RWPE2 (cell line): ENCODE data around the gene TGFBR1.

ENCODE experiments used
- ATAC-seq: fragments of 200-7000 bp; cut with Tn5 transposase; 3 replicates; pipeline ENCODE4 v1.9.1; 2021; ENCODE audit warnings: low read depth
- DNase-seq: peaks from one replicate; pipeline ENCODE4 v3.0.0-alpha.2; 2020; ENCODE audit warnings: low spot score
- H3K27ac ChIP-seq: fragments of 450-650 bp; 2 replicates; pipeline ENCODE4 v1.5.1; 2017; ENCODE audit warnings: mild to moderate bottlenecking; ENCODE audit not compliant: poor library complexity, severe bottlenecking
- H3K27me3 ChIP-seq: fragments of 250-450 bp; sonication (Bioruptor Pico); 2 replicates; pipeline ENCODE4 v1.5.1; 2021; ENCODE audit warnings: mild to moderate bottlenecking, moderate library complexity; ENCODE audit not compliant: insufficient read depth, poor library complexity, severe bottlenecking
- H3K36me3 ChIP-seq: fragments of 250-450 bp; sonication (Bioruptor Pico); 2 replicates; pipeline ENCODE4 v1.5.1; 2020; ENCODE audit warnings: low read depth, mild to moderate bottlenecking, moderate library complexity
- H3K4me1 ChIP-seq: fragments of 250-450 bp; sonication (Bioruptor Pico); 2 replicates; pipeline ENCODE4 v1.5.1; 2021; ENCODE audit warnings: mild to moderate bottlenecking, moderate library complexity; ENCODE audit not compliant: insufficient read depth, poor library complexity, severe bottlenecking
- H3K4me3 ChIP-seq: fragments of 250-450 bp; sonication (Bioruptor Pico); 2 replicates; pipeline ENCODE4 v1.5.1; 2021; ENCODE audit warnings: mild to moderate bottlenecking, moderate library complexity; ENCODE audit not compliant: severe bottlenecking
- H3K9me3 ChIP-seq: fragments of 250-450 bp; sonication (Bioruptor Pico); 2 replicates; pipeline ENCODE4 v1.5.1; 2021; ENCODE audit warnings: mild to moderate bottlenecking, moderate library complexity; ENCODE audit not compliant: severe bottlenecking
- TF ChIP-seq, protein P1 (sequence below): fragments of 450-650 bp; IDR thresholded peaks from one replicate; pipeline ENCODE4 v1.5.1; 2017; ENCODE audit warnings: mild to moderate bottlenecking, moderate library complexity; ENCODE audit not compliant: poor library complexity, severe bottlenecking

Gene TGFBR1

GRCh38 chr9:99063522-99063921, 41.4 kb upstream of the TGFBR1 start:
- Histone ChIP-seq H3K36me3 (no peaks in the 10 kb centered on the region), H3K27ac (no peak overlapping the region), H3K9me3 (no peaks in the 10 kb centered on the region), H3K4me3 (no peak overlapping the region), H3K4me1 (no peaks in the 10 kb centered on the region), H3K27me3 (peaks cover 5% of the 10 kb centered on the region)
- DNase-seq (no peak), ATAC-seq (no peak)
- TF ChIP-seq, protein P1, sequence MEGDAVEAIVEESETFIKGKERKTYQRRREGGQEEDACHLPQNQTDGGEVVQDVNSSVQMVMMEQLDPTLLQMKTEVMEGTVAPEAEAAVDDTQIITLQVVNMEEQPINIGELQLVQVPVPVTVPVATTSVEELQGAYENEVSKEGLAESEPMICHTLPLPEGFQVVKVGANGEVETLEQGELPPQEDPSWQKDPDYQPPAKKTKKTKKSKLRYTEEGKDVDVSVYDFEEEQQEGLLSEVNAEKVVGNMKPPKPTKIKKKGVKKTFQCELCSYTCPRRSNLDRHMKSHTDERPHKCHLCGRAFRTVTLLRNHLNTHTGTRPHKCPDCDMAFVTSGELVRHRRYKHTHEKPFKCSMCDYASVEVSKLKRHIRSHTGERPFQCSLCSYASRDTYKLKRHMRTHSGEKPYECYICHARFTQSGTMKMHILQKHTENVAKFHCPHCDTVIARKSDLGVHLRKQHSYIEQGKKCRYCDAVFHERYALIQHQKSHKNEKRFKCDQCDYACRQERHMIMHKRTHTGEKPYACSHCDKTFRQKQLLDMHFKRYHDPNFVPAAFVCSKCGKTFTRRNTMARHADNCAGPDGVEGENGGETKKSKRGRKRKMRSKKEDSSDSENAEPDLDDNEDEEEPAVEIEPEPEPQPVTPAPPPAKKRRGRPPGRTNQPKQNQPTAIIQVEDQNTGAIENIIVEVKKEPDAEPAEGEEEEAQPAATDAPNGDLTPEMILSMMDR: no peak

GRCh38 chr9:99066571-99066970, 38.3 kb upstream of the TGFBR1 start:
- H3K9me3 ChIP-seq: no peaks in the 10 kb centered on the region
- no peak for ATAC-seq
- peaks cover 5% of the 10 kb centered on the region for H3K27me3 ChIP-seq
- H3K36me3 ChIP-seq: no peaks in the 10 kb centered on the region
- H3K27ac ChIP-seq: no peak overlapping the region
- no peak overlapping the region for H3K4me3 ChIP-seq
- TF ChIP-seq, protein P1: no peak
- H3K4me1 ChIP-seq: no peaks in the 10 kb centered on the region
- DNase-seq: no peak

DNA sequence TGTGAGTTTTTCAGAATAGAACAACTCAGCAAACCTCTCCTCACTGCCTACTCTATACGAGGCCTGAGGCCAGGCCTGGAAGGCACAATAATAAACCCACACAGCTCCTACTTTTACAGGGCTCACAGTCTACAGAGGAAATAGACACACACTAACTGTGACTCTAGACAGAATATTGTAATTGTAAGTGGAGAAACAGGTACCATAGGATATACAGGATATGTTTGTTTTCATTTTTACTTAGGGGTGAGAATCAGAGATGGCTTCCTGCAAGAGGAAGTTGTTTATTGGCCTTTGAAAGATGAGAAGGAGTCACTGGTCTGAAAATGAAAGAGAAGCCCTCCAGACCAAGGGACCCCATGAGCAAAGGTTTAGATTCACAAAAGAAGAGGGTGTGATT, 35.8 kb upstream of the TGFBR1 start:
- H3K4me3 ChIP-seq: no peak overlapping the region
- TF ChIP-seq, protein P1: no peak
- no peaks in the 10 kb centered on the region for H3K4me1 ChIP-seq
- ATAC-seq: no peak
- no peaks in the 10 kb centered on the region for H3K27me3 ChIP-seq
- H3K27ac ChIP-seq: no peak overlapping the region
- no peaks in the 10 kb centered on the region for H3K9me3 ChIP-seq
- DNase-seq: no peak
- no peaks in the 10 kb centered on the region for H3K36me3 ChIP-seq

GRCh38 chr9:99069546-99069945, 35.4 kb upstream of the TGFBR1 start:
- TF ChIP-seq, protein P1: no peak
- no peak for ATAC-seq
- Histone ChIP-seq H3K4me1 (no peaks in the 10 kb centered on the region), H3K9me3 (no peaks in the 10 kb centered on the region), H3K4me3 (no peak overlapping the region), H3K27ac (no peak overlapping the region), H3K27me3 (no peaks in the 10 kb centered on the region), H3K36me3 (no peaks in the 10 kb centered on the region)
- DNase-seq: no peak

GRCh38 chr9:99070681-99071080, 34.2 kb upstream of the TGFBR1 start:
- H3K36me3 ChIP-seq: no peaks in the 10 kb centered on the region
- H3K4me3 ChIP-seq: no peak overlapping the region
- no peaks in the 10 kb centered on the region for H3K9me3 ChIP-seq
- TF ChIP-seq, protein P1: no peak
- H3K27me3 ChIP-seq: no peaks in the 10 kb centered on the region
- H3K4me1 ChIP-seq: no peaks in the 10 kb centered on the region
- no peak for DNase-seq
- no peak for ATAC-seq
- no peak overlapping the region for H3K27ac ChIP-seq
